ENCODE measurements around the gene CHCHD6. TPM values are rescaled to one million over a fixed set of nuclear protein-coding genes. Genes with fewer than 3 reads are reported as not detected.

The CHCHD6 gene
- total RNA-seq, 1 donor from 2014 or later = 30.2 TPM

- H3K9me3 Mint-ChIP-seq (ENCODE audit: low read depth) = no peaks in the 10 kb centered on the region
- peaks cover 7% of the 10 kb centered on the region for H3K36me3 Mint-ChIP-seq (ENCODE audit: insufficient read depth)
- H3K27me3 Mint-ChIP-seq = no peaks in the 10 kb centered on the region
- no peak overlapping the region for H3K27ac Mint-ChIP-seq
- H3K4me1 Mint-ChIP-seq (ENCODE audit: low read depth) = peaks cover 27% of the 10 kb centered on the region
- DNase-seq (ENCODE audit: low spot score, unreplicated experiment) = no peak
- no peak for TF ChIP-seq CTCF (IDR thresholded peaks at IDR 0.05; ENCODE audit: unreplicated experiment)
- no peak overlapping the region for H3K4me3 Mint-ChIP-seq (ENCODE audit: low read depth)
Observed at GRCh38 chr3:126855374-126855773, 151.3 kb downstream of the CHCHD6 start.

- peaks cover 7% of the 10 kb centered on the region for H3K36me3 Mint-ChIP-seq (ENCODE audit: insufficient read depth)
- no peak for DNase-seq (ENCODE audit: low spot score, unreplicated experiment)
- no peak overlapping the region for H3K4me3 Mint-ChIP-seq (ENCODE audit: low read depth)
Observed at GRCh38 chr3:126857928-126858327, 153.9 kb downstream of the CHCHD6 start.

GRCh38 chr3:126858401-126858800 is 154.4 kb downstream of the CHCHD6 start:
- H3K27me3 Mint-ChIP-seq = no peaks in the 10 kb centered on the region
- H3K4me1 Mint-ChIP-seq (ENCODE audit: low read depth) = peaks cover 5% of the 10 kb centered on the region
- no peak for DNase-seq (ENCODE audit: low spot score, unreplicated experiment)
- H3K27ac Mint-ChIP-seq = no peak overlapping the region
- no peak overlapping the region for H3K4me3 Mint-ChIP-seq (ENCODE audit: low read depth)
- no peak for TF ChIP-seq CTCF (IDR thresholded peaks at IDR 0.05; ENCODE audit: unreplicated experiment)
- peaks cover 7% of the 10 kb centered on the region for H3K36me3 Mint-ChIP-seq (ENCODE audit: insufficient read depth)
- no peaks in the 10 kb centered on the region for H3K9me3 Mint-ChIP-seq (ENCODE audit: low read depth)

More at GRCh38 chr3:126857928-126858327, 153.9 kb downstream of the CHCHD6 start:
- TF ChIP-seq CTCF (IDR thresholded peaks at IDR 0.05; ENCODE audit: unreplicated experiment) = no peak
- H3K4me1 Mint-ChIP-seq (ENCODE audit: low read depth) = peaks cover 8% of the 10 kb centered on the region
- no peaks in the 10 kb centered on the region for H3K27me3 Mint-ChIP-seq
- H3K27ac Mint-ChIP-seq = no peak overlapping the region
- H3K9me3 Mint-ChIP-seq (ENCODE audit: low read depth) = no peaks in the 10 kb centered on the region

GRCh38 chr3:126858887-126859286 is 154.8 kb downstream of the CHCHD6 start:
- Mint-ChIP-seq H3K27me3 (no peaks in the 10 kb centered on the region), H3K4me1 (ENCODE audit: low read depth) (peaks cover 1% of the 10 kb centered on the region), H3K27ac (no peak overlapping the region), H3K4me3 (ENCODE audit: low read depth) (no peak overlapping the region), H3K9me3 (ENCODE audit: low read depth) (no peaks in the 10 kb centered on the region), H3K36me3 (ENCODE audit: insufficient read depth) (peaks cover 7% of the 10 kb centered on the region)
- no peak for DNase-seq (ENCODE audit: low spot score, unreplicated experiment)
- no peak for TF ChIP-seq CTCF (IDR thresholded peaks at IDR 0.05; ENCODE audit: unreplicated experiment)

GRCh38 chr3:126859415-126860246 is 155.6 kb downstream of the CHCHD6 start:
- Mint-ChIP-seq H3K9me3 (ENCODE audit: low read depth) (no peaks in the 10 kb centered on the region), H3K27me3 (no peaks in the 10 kb centered on the region), H3K27ac (peak overlapping the region; percentile 14), H3K4me1 (ENCODE audit: low read depth) (no peaks in the 10 kb centered on the region), H3K36me3 (ENCODE audit: insufficient read depth) (peaks cover 7% of the 10 kb centered on the region), H3K4me3 (ENCODE audit: low read depth) (no peak overlapping the region)
- no peak for DNase-seq (ENCODE audit: low spot score, unreplicated experiment)
- TF ChIP-seq CTCF (IDR thresholded peaks at IDR 0.05; ENCODE audit: unreplicated experiment) = no peak
